GM21367 (cell line): ENCODE data around the gene DDX10.

Experiments used
- ATAC-seq: cut with Tn5 transposase; IDR thresholded peaks from one replicate; pipeline ENCODE4 v1.9.1; 2021; ENCODE audit not compliant: unreplicated experiment

Gene DDX10

GRCh38 chr11:108967571-108967970, 302.7 kb downstream of the DDX10 start:
- no peak for ATAC-seq

DNA sequence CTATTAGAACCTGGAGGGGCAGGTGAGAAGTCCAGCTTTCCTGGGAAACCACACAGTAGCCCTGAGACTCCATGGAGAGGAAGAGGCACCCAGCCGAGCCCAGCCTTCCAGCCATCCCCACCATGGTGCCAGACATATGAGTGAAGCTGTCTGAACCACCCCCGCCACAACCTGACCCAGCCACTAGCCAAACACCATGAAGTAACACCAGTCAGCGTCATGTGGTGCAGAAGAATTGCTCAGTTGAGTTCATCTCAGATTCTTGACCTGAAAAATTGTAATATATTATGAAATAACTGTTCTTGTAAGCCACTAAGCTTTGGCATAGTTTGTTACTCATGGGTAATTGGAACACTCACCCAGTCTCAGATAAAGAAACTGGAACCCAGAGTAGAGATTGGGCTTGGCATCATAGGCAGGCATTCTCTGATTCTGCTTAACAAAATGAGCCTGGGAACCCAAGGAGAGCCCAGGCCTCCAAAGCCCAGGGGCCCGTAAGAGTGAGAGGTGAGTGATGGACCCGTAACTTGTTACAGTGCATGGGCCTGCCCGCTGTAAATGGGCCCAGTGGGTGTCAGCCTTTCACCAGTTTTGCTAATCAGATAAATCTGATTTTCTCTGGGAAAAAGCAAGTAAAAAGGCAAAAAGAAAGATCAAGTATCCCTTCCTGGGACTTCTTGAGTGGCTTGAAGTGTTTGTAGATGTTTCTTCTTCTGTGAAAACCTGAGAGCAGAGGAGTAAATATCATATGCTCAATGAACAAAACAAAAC, 305.5 kb downstream of the DDX10 start:
- ATAC-seq, result no peak

GRCh38 chr11:108973402-108974162, 308.7 kb downstream of the DDX10 start:
- ATAC-seq, result no peak

DNA sequence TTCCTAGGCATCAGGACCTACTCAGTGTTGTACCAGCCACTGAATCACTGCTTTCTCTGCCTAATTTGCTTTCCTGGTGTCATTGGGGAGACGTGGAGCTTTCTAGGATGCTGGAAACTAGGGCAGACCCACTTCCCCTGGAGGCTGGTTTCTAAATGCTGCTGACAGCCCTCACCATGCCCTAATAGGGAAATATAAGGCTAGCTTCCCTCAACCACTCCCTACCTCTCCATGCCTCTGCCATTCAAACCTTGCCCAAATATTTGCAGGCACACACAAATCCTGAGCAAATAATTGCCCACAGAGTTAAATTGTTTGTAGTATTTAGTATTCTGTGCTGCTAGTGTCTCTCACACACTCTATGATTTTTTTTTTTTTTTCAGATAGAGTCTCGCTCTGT, 310.2 kb downstream of the DDX10 start:
- no peak for ATAC-seq

DNA sequence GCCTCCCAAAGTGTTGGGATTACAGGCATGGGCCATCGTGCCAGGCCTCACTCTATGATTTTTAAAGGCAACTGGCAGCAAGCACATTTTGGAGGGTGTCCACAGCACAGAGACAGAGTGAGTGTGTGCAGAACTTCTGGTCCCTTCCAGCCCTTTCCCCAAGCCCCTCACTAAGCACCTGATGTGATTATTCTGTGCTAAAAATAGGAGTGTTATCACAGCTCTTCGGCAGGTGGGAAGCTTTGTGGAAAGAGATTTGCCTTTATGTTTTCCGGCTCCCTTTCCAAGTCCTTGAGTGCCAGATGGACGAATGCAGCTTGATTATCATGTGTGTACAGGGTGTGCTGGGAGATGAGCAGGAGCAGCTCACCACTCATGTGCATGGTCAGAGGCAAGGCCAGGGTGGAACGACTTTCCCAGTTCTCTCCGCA, 310.8 kb downstream of the DDX10 start:
- no peak for ATAC-seq

DNA sequence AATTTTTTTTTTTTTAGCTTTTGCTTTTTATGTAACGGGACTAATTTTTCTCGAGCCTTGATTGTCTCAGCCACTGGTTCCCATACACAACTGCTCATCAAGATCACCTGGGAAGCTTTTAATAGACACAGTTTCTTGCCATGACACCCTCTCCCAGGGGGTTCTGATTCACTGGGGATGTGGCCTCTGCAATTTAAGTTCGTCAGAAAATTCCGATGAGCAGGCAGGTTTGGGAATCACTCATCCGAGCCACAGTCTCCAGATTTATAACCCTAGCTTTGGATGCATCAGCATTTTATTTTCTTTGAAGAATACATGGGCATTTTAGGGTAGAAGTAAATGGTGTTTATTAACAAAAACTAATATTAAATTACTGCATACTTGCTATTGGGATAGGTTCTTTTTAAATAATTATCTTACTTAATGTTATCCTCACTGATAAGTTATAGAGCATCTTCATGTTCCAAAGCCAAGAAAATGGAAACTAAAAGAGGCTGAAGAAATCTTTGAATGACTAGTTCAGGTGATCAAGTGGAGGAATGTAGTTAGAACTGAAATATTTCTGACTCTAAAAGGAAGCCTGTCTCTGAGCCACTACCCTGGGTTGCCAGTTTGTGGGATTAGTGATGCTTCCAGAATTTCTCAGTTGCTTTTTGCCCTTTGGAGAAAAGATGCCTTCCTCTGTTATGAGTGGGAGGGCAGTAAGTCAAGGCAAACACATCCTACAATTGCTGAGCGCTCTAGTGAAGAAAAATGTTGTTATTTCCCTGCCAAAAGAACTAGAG, 319.0 kb downstream of the DDX10 start:
- no peak for ATAC-seq

DNA sequence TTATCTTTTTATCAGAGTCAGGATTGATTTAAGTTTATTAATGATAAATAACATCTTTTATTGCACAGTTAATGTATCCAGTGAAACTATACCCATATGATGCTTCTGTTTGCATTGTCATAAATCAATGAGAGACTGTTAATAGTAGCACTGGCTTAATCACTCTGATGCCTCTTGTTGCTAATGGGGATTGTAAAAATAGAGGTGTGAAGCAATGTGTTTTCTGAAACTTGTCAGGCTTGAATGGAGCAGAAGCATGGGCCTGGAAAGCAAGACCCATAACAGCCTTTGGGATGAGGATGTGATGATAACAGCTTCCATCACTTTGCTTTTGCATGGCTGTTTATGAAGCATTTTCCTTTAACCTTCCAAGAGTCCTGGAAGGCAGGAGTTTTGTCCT, 319.7 kb downstream of the DDX10 start:
- ATAC-seq, result no peak

DNA sequence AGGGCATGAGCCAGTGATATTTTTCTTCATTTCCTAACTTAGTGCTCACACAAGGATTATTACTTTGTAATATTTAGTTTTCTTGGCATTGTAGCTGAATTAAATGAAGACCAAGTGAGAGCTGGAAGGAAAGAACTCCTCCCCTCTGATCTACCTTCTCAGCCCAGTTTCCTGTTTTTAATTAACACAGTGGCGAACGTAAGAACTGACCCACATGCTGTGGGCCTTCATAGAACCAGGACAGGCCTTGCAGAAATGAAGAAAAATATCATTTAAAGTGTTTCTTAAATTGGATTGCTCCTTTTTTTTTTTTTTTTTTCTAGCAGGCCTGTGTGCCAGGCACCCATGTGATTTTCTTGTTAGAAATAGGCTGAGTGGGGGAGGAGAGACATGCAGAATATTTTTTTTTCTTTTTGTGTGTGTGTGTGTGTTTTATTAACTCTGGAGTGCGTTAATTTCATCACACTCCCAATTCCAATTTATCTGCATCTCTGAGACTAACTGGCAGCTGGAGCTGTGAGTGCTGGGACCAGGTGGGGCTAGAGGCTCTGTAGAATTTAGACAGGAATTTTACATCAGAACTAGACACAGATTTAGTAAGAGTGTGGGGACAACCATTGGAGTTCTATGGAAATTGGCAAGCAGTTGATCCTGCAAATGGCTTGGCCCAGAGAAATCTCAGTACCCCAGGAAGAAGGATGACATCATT, 320.5 kb downstream of the DDX10 start:
- ATAC-seq, result no peak

DNA sequence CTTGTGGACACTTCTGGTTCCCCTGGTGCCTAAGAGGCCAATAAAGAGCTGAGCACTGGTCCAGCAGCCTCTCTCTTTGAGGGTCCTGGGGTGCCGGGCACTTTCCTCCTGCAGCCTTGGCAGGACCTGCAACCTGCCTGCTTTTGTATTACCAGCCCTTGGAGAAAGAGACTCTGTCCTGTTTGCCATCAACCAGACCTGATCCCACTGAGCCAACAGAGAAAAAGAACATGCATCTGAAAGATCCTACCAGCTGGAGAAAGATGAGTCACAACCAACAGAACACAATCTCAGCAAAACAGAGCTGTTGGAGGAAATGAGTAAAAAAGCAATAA, 321.0 kb downstream of the DDX10 start:
- no peak for ATAC-seq
